ENCODE measurements around the gene PRUNE2.

DNA sequence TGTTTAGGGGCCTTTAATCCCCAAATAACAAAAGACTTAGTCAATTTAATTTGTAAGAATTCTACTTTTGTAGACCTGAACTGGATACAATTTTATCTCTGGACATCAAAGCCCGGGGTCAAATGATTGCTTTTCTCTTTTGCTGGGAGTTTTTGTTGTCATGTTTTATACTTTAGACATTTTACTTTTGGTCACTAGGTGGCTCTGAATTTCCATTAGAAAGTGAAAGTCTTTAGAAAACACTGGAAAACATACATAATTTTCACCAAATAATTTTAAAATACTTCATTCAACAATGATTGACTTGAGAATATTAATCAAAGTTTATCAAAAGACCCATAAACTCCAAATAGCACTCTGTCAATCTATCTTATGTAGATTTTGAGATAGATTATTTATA lies 144.5 kb downstream of the PRUNE2 start:
- TF ChIP-seq POLR2A (IDR thresholded peaks at IDR 0.05), result no peak
- TF ChIP-seq CTCF (IDR thresholded peaks at IDR 0.05), result peak in 4 of 6 experiments; percentile 28 to 55 (median 50)

Data from Peyer's patch (tissue), 4 donors.